ENCODE results near the gene LAMTOR2.

LAMTOR2 gene

GRCh38 chr1:156076609-156077429 lies 22.2 kb downstream of the LAMTOR2 start:
- DNase-seq (ENCODE audit: low spot score), result no peak

- no peak for DNase-seq (ENCODE audit: low spot score)
Observed at GRCh38 chr1:156077430-156077760, 22.8 kb downstream of the LAMTOR2 start.

DNA sequence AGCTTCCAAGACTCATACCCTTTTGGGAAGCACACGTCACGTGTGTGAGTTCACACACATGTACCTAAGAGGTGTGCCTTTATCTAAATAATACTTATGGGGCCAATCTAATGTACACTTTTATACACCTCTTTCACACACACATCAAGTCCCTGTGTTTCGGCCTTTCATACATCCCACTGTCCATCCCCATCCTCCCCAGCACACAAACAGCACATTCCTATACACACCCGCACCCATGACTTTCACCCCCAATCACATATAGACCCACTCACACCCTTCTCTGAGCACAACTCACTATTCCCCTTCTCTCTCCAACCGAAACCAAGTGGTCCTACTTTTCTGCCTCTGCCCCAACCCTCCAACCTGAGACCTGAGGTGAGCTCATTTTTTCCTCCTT lies 24.1 kb downstream of the LAMTOR2 start:
- DNase-seq (ENCODE audit: low spot score), result no peak

GRCh38 chr1:156079762-156080161 lies 25.2 kb downstream of the LAMTOR2 start:
- no peak for DNase-seq (ENCODE audit: low spot score)

DNA sequence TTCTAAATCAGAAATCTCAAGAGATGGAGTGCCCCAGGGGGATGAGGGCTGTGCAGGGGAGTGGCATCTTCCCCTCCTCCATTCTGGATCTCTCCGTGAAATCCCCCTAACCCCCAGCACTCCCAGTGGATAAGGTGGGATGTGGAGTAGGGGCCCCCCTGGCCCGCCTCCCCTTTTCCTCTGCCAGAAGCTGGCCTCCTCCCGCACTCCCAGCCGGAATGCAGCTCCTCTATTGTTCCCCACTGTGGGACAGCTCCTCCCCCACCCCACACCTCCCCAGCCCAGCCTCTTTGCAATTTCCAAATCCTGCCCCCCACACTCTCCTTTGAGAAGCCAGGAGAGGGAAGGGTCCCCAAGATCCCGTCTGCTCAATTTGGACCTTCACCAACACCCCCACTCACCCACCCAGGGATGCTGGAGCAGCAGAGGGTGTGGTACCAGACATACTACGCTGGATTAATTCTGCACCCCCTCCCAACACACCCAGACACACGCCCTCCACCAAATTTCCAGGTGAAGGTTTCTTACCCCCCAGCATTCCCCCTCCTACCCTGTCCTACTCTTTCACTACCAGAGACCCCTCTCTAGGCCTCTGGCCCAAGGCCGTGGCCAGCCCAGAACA lies 25.8 kb downstream of the LAMTOR2 start:
- no peak for DNase-seq (ENCODE audit: low spot score)

- no peak for DNase-seq (ENCODE audit: low spot score)
Observed at GRCh38 chr1:156080863-156081179, 26.2 kb downstream of the LAMTOR2 start.

- DNase-seq (ENCODE audit: low spot score), result no peak
Observed at GRCh38 chr1:156081180-156081916, 26.8 kb downstream of the LAMTOR2 start.

GRCh38 chr1:156081917-156082308 lies 27.3 kb downstream of the LAMTOR2 start:
- DNase-seq (ENCODE audit: low spot score), result no peak

- DNase-seq (ENCODE audit: low spot score), result no peak
Observed at GRCh38 chr1:156082309-156083091, 27.9 kb downstream of the LAMTOR2 start, which contains the start of gene MEX3A. TSS of gene MEX3A (minus strand) at chr1:156082465. CDS start at chr1:156081998, 467 bp downstream.

- DNase-seq (ENCODE audit: low spot score), result no peak
Observed at GRCh38 chr1:156083800-156084790, 29.5 kb downstream of the LAMTOR2 start.

DNA sequence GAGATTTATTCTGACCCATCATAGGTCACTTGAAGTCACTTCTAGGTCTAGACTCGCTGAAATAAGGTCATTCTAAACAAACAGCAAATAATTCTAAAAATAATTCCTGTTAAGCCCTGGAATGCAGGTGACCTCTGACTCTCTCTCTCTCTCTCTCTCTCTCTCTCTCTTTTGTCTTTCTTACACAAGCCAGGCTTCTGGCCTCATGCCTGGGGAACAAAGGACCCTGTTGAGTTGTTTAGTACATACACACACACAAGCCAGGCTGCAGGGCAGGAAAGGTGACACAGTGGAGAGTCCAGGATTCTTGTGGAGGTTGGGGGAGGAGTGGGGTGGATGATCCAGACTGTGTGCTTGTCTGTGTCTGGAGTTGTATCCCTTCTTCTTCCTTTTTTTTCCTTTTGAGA lies 31.7 kb downstream of the LAMTOR2 start:
- DNase-seq (ENCODE audit: low spot score), result no peak

GRCh38 chr1:156089704-156090103 lies 35.1 kb downstream of the LAMTOR2 start:
- DNase-seq (ENCODE audit: low spot score), result no peak

GRCh38 chr1:156090138-156090839 lies 35.7 kb downstream of the LAMTOR2 start:
- DNase-seq (ENCODE audit: low spot score), result no peak

GRCh38 chr1:156090840-156091188 lies 36.2 kb downstream of the LAMTOR2 start:
- peak; percentile 93 for DNase-seq (ENCODE audit: low spot score)

GRCh38 chr1:156091610-156092009 lies 37.0 kb downstream of the LAMTOR2 start:
- DNase-seq (ENCODE audit: low spot score), result no peak

DNA sequence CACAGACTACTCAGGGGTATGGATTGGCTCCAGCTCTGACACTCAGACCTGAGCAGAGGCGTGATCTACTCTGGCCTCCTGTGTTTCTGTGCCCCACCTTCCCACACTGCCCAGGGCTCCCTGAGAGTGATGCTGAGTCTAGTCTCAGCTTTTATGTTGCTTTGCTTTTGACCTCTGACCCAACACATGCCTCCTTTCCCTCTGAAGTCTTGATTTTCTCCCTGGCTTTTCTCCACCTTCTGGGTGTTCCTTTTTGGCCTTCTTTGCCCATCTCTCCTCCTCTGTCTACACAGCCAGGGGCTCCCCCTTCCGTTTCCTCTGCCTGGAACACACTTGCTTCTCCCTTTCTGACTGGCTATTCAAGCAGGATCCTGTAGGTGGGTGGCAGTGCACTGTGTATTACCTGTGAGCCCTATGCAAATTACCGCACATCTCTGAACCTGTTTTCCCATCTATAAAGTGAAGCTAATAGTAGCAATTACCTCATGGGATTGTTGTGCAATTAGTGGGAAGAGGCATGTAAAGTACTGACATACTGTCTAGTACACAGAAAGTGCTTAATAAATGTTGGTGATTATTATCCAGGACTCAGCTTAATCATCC lies 41.4 kb downstream of the LAMTOR2 start:
- no peak for DNase-seq (ENCODE audit: low spot score)

DNA sequence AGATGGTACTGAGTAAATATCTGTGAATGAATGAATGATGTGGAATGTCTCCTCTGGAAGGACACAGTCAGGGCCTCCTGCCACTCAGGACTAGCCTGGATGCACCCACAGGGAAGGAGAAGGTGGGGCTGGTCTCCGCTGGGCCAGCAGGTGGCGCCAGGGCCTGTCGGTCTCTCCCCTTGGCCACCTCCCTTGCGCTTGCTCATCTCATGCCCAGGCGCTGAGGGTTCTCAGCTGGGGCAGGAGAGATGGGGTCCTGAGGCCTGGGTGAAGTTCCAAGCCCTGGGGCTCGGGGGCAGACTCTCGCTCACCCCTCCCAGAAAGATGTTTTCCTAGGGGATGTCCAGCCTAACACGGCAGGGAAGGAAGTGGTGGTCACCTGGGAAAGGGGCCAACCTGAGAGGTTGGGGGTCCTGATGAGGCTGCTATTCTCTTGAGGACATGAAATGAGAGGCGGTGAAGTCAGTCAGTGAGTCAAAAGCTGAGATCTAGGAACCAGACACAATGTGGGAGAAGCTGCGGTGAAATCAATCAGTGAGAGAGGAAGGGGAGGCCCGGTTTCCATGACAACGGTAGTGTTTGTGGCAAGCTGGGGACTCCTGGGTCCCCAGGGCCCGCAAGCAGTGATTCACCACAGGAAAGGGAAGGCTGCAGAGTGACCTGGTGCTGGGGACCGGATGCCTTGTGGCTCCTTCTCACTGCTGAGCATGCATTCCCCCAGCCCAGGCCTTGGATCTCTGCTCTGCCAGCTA lies 42.2 kb downstream of the LAMTOR2 start:
- DNase-seq (ENCODE audit: low spot score), result peak; percentile 90

- no peak for DNase-seq (ENCODE audit: low spot score)
Observed at GRCh38 chr1:156097499-156098178, 43.1 kb downstream of the LAMTOR2 start.

GRCh38 chr1:156098784-156099183 lies 44.2 kb downstream of the LAMTOR2 start:
- no peak for DNase-seq (ENCODE audit: low spot score)
